Cerebellar cortex (tissue), 1 donor: ENCODE results near the gene RTN4R.
"Not testable (repeated sequence)": the region's sequence is repeated elsewhere in the genome, so short reads cannot be mapped to it uniquely, and the experiment has no call there.

ENCODE experiments used
- DNase-seq: peaks from one replicate; pipeline ENCODE4 v3.0.0-alpha.2; 2015; ENCODE audit warnings: low spot score

Gene RTN4R

DNA sequence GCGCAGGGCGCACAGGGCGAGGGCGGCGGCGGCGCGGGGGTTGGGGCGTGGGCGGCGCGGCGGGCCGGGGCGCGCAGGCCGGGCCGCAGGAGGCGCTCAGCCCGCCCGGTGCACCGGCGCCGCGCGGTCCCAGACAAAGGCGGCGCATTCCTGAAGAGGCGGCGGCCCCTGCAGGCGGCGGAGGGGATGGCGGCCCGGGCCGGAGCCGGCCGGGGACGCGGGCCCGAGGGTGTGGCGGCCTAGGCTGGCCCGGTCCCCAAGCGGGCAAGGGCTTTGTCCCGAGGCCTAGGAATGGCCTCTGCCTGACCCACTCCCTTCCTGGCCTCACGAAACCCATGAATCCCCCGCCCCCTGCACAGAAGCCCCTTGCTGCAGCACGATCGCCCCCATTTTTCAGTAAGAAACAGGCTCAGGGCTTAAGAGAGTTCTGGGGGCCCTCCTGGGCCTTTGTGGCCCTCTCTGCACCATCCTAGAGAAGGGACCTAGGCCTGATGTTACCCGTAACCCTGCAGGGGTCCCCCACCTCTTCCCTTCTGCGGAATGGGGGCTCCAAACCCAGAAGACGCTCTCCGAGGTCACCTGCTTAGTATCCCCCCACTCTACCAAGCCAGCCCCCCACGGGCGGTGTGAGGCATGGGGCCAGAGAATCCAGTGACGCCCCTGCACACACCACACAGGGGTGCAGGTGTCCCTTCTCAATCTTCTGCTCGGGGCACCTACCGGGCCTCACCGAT is at the start of gene RTN4R:
TSS of gene RTN4R (minus strand) at position 40 of the 734 bp plus-strand sequence. CDS start 226 bp downstream, outside the sequence.
- no peak for DNase-seq

DNA sequence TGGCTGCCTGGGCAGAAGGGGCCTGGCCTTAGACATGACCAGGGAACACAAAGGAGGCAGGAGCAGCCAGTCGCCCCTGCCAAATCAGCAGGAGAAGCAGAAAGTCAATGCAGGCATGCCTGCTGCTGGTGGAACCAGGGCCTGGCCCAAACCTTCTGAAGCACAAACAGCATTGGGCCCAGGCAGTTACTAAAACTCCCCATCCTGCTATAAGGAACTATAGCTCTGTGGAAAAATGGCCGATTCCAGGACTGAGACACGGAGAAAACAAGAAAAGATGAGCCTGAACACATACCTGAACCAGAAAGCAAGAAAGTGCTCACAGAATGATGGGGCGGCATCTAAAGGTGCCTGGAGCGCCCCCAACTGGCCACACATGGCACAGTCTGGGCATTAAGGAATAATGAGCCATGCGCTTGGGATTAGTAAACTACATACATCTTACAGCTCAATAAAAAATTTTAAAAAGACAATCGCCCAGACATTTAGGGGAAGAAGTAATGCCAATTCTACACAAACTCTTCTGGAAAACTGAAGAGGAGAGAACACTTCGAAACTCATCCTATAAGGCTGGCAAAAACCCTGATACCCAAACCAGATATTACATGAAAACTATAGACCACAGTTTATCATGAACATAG is 49.4 kb upstream of the RTN4R start:
- not testable (repeated sequence) for DNase-seq

DNA sequence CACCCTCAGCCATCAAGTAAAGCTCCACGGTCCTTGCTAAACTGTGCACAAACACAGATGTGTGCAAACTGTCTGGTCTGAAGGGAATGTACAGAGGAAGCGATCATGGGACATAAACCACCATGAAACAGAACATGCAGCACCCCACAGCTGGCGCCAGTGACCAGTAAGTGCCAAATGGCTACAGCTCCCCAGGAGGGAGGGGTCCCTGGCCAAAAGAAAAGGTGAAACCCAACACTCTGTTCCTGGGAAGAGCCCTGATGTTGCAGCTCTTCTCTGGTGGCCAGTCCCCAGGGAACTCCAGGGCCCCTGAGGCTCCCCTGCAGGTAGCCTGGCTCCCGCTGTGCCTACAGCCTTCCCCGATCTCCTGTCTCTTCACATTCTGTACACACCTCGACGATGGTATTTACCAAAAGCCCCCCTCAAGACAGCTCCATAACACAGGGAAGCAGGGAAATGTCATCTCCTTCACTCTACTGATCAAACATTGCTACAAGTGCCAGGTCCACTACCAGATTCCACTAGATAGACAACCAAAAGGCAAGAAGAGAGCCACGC is 48.8 kb upstream of the RTN4R start:
- no peak for DNase-seq

DNA sequence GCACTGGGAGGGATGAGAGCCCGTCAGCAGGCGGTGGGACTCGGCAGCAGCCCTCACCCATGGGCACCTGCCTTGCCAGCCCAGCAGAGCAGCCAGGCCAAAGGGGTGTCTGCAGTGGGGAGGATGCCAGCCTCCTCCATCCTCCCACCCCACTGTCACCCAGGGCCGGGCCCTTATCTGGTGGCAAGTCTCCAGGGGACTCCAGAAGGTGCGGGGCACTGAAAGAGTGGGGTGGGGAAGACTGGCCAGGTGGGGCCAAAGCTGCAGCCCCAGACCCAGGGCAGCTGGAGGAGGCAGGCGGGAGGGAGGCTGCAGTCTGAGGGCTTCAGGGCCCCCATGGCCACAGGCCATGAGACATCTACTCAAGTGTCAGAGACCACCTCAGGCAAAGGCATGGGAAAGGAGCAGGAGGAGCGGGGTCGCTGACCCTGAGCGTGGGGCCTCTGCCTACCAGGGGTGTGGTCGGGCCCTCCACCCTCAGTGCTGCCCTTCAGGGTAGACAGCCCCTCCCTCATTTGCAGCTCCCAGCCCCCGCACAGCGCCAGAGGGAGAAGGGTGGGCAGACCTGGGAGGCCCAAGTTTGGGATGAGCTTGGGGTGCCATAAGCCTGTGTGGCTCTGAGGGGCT is 48.2 kb upstream of the RTN4R start:
- DNase-seq, result no peak

DNA sequence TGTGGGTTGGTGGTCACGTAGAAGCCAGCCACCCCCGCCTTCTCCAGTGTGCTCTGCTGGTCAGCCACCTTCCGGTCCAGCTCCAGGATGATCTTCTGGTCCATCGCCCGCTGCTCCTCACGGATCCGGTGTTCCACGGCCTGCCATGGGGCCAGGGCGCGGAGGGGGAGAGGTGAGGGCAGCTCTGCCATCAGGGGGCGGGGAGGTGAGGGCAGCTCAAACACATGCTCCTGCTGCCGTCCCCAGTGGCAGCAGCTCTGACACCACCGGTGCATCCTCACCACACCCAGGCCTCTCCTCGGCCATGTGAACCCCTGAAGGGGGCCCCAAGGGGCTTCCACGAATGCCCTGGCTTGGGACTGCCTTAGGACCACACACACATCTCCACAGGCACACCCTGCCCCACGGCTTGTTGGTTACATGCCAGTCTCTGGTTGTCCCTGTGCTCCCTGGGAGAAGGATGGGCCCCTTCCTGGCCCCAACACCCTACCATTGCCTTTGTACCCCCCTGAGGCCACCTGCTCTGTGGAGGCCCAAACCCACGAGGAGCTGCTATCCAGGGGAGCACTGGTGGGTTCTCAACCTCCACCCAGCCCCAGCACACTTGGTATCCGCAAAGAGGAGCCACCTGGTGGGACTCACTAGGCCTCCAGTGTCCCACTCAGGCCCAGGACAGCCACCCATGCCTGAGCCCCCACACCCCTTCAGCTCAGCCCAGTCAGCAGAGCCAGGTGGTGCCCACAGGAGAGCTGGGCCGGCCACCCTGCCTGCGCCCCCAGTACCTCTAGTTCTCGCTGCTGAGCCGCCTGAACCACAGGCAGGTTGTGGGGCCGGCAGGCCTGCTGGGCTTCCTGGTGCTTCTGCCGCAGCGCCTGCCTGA is 47.5 kb upstream of the RTN4R start:
- no peak for DNase-seq

DNA sequence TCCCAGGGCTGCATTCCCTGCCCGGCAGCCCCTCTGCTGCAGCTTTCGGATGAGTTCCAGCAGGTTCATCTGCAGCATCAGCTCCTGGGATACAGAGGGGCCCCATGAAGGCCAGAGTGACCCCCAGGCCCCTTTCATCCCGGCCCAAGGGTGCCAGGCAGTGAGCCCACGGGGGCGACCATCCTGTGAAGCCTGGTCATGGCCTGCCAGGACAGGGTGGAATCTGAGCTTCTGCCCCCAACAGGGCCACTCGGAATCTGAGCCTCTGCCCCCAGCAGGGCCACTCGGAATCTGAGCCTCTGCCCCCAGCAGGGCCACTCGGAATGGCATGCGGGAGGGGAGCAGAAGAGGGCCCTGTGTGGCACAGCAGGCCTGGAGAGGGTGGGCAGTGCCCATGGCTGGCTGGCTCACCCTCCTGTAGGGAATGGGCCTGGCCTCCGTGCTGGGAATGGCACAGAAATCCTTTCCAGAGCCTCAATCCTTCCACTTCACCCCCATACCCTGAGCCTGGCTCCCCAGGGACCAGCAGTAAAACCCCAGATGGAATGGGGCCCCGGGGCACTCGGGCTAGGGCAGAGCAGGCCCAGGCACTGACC is 46.7 kb upstream of the RTN4R start:
- DNase-seq, result not testable (repeated sequence)

DNA sequence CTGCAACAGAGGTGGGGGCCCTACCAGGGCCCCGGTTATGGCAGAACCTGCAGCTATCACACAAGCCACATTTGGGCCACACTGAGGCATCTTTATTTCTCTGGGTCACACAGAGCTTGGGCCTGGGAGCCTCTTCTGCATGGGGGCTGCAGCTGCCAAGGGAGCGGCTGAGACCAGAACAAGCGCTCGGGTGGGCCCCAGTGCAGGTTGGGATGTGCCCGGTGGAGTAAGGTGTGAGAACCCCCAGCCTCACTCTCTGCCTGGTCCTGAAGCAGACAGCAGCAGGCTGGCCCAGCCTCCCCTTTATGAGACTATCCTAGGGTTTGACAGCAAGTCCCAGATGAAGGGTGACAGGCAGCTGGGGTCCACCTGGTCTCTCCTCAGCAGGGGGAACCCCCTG is 46.1 kb upstream of the RTN4R start:
- not testable (repeated sequence) for DNase-seq

DNA sequence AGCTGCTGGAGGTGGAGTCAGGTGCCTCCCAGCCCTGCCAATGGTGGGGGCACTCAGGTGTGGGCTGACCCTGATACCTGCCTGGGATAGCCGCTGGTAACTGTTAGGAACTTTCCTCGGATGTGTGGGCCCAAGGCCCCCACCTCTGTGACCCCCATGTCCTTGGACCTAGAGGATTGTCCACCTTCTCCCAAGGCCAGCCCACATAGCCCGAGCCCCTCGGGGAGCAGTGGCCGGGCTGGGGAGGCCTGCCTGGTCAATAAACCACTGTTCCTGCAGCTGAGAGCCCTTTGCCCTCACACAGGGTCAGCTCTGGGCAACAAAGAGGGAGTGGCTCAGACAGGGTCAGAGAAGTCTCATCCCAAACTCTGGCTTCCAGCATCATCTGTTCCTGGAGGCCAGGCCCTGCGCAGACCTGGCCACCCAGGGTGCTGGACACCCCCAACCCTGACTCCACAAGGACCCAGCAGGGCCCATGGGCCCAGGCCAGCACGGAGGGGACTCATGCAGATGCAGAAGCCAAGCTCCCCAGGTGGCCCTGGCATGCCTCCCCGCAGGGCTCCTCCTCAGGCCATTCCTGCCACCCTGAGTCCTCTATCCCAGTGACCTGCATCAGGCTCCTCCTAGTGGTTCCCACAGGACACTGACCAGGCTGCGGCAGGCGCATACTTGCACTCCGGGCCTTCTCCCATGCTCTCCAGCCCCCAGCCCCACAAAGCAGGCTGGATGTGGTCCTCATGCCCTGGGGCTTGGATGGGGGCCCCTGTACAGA is 45.4 kb upstream of the RTN4R start:
- not testable (repeated sequence) for DNase-seq

DNA sequence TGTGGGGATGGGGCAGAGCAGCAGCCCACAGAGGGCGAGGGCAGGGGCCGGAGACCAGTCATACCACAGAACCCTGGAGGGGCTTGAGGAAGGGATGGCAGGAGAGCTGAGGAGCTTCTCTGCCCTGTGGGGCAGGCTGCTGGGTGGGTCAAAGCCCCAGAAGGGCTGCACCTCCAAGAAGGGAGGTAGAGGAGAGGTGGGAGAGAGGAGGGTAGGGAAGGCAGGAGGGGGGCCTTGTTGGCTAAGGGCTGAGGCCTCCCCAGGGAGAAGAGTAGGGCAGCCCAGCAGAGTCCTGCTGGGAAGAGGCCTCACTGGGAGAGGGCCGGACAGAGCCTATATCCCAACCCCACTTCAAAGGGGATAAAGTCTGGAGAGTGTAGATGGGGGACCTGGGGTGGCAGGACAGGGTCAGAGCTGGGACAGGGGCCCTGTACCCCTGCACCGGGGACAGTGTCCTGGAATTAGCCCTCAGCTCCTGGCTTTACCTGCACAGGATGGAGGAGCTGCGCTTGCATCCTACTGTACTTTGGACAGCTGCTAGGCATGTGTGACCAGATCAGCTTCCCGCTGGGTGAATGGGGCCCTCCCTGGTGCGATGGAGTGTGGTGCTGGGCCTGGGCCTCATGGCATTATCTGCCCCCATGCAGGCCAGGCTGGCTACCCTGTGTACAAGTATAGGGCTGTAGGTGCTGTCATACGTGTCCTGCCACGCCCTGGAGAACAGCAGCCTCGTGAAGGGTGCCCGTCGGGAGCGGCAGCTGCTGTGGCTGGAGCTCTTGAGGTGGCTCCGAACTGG is 44.5 kb upstream of the RTN4R start:
- no peak for DNase-seq

DNA sequence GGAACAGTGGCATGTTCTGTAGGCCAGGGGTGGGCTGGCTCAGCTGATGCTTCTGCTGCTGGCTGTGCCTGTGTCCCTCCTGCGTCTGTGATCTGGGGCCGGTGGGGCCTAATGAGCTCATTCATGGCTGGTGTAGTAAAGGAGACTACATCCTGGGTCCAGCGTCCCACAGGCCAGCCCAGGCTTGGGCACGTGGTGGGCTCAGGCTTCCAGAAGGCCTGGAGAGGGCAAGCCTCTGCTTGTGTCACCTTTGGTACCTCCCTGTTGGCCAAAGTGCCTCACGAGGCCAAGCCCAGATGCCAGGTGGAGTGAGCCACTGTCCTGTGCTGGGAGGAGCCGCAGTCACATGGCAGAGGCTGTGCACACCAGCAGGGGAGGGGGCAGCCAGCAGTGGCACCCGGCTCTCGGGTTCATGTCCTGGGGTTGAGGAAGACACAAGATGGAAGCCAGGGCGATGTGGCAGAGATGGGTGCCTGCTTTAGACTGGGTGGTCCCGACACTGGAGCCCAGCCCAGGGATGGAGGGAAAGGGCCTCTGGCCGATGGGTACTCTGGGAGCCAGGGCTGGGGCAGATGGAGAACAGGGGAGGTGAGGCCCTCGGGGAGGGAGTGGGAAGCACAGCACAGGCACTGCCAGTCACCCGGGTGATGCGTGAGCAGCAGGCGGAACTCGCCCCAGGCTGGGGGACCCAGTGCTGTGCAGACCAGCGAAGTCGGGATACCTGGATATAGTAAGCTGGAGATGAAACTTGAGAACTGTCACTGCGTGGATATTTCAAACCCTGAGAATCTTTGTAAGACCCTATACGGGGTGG is 43.3 kb upstream of the RTN4R start:
- DNase-seq, result not testable (repeated sequence)

DNA sequence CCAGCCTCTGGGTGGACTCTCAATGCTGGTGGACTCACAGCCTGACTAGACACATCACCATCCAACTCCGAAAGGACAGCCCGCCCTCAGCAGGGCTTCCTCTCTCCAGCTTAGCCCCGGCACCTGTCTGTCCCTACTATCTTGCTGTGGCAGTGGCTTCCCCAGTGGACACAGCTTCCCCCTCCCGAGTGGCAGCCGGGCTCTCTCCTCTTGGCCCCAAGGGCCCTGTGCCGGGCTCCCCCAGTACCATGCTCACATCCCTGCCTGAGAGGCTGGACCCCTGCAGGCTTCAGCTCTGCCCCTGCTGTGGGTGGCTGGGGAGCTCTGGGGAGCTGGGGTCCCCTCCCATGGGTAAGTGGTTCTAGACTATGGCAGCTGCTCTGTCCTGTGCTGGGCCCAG is 42.7 kb upstream of the RTN4R start:
- not testable (repeated sequence) for DNase-seq

DNA sequence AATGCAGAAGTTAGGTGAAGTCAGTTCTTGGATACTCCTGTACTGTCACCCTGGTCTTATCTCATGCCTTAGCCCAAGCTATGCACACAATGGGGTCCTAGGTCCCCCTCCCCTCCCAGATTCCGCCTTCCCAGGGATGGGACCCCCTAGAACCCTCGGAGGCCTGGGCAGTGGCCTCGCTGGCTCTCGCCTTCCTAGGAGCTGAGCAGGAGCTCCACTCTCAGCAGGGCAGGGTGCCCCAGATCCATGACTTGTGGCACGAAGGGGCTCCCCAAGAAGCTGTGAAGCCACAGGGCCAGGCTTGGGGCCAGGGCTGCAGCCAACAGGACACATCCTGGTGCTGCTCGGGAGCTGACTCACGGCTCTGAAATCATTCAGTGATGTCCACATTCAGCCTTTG is 42.1 kb upstream of the RTN4R start:
- DNase-seq, result not testable (repeated sequence)

DNA sequence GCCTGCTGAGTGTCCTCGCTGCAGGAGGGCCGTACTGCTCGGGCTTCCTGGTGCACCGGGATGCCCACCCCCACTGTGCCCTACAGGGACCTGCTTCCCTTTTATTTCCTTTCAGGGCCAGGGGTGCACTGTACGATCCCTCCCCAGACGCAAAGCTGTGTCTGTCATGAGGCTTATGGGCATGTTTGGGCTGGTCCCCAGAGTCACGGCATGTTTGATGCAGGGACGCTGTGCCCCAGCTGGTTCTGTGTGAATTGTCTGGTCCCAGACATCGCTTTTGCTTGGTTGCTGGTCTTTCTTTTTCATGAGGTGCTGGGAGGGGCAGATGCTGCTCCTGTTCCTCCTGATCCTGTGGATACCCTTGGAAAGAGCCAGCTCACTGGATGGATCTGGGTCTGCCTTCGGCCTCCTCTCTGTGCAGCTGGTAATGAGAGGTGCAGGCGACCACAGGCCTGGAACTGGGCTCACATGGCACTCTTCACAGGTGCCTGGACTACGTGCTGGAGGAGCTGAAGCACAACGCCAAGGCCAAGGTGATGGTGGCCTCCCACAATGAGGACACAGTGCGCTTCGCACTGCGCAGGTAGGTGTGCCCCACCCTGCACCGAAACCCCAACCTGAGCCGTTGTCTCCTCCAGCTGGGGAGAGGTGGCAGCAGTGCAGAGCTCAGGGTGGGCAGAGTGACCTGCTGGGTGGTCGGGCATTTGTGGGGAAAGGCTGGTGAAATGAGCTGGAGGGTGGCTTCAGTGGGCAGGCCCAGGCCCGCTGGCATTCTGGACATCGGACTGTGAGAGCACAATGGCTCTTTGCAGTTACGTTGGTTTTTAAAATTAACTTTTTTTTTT is 40.9 kb upstream of the RTN4R start:
- not testable (repeated sequence) for DNase-seq

DNA sequence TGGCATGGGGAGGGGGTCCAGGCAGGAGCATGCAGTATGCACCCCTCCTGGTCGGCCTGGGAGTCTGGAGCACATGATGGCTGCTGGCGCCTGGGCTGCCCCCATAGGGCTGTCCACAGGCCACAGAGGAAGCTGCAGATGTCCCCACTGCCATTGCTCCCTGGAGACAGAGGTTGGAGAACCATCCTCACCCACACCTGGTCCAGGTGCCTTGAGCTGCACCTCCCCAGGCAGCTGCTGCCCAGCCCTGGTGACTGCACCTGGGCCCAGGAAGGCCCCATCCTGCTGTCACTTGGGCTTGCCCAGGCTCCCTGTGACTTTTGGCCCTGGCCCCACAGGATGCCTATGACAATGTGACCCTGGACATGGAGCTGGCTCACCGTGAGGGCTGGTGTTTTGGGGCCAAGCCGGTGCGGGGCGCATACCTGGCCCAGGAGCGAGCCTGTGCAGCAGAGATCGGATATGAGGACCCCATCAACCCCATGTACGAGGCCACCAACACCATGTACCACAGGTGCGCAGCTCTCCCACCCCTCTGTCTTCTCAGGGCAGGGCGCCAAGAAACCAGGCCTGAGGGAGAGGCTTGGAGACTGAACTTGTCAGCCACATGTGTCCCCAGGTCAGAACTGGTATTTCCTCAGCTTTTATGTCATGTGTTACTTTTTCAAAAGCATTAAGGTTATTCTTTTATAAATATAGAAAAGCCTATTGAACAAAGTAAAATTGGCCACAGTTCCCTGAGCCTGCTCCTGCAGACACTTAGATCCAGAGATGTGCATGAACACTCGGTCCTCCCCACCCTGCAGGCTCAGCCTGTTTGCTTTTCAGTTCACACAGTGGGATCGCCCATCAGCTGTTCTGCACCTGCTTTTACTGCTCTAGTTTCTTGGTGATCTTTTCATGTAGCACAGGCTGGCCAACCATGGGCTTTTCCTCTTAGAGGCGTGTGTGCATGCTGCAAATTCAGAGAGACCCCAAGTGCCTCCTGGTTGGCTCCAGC is 39.6 kb upstream of the RTN4R start:
- DNase-seq, result not testable (repeated sequence)

DNA sequence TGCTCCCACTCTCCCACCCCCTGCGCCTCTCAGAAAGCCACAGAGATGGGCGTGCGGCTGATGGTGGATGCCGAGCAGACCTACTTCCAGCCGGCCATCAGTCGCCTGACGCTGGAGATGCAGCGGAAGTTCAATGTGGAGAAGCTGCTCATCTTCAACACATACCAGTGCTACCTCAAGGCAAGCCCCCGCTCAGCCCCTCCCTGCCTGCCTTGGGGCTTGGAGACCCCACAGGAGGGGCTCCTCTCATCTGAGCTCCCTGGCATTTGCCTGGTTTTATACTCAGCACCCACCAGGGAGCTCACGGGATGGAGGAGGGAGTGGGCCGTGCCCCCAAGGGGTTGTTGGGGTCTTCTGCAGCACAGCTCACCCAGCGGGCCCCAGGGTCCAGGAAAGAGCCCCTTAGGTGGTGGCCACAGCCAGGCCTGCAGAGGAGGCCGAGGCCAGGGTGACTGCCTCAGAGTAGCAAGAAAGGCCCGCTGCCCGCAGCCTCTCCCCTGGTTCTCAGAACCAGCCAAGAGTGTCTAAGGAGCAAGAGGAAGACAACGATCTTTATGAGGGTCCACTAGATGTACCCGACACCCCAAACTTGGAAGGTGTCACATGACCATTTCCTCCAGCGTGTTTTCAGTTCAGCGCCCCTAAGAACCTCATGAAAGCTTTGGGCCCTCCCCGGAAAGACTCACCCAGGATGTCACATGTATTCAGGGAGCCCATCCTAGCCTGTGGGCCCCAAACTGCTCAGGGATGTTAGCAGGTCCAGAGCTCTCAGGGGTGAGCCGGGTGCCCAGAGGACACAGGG is 38.7 kb upstream of the RTN4R start:
- DNase-seq, result not testable (repeated sequence)
